Stimulated activated naive B cell treated with anti-CD40 and anti-IgM and Interleukin-4, amounts not matched to agents 10 μg/mL and 1 μg/mL and 100 μg/mL, for 72 hours (primary cell): ENCODE data around the gene CCDC127.
A peak's percentile ranks its signal among the peaks of the same experiment; 100 is the strongest.
"Not testable (repeated sequence)": the region's sequence is repeated elsewhere in the genome, so short reads cannot be mapped to it uniquely, and the experiment has no call there.

Experiments
- ATAC-seq, 2 donors: fragments of 150-1000 bp; cut with Tn5 transposase; replicated peaks; 2 replicates each; pipeline ENCODE4 v1.10.0; 2021; ENCODE audit warnings: moderate library complexity in 1 of 2
- DNase-seq: peaks from one replicate; pipeline ENCODE4 v3.0.0; 2021
- H3K27ac Mint-ChIP-seq: one replicate; pipeline ENCODE4 v1.8.0; 2022; ENCODE audit warnings: mild to moderate bottlenecking, mixed read lengths
- H3K27me3 Mint-ChIP-seq, 2 donors: one replicate each; pipeline ENCODE4 v1.8.0; 2022; ENCODE audit warnings: mixed read lengths in 2 of 2
- H3K36me3 Mint-ChIP-seq, 2 donors: one replicate each; pipeline ENCODE4 v1.8.0; 2022; ENCODE audit warnings: mixed read lengths in 2 of 2, mild to moderate bottlenecking in 1 of 2
- H3K4me1 Mint-ChIP-seq, 2 donors: one replicate each; pipeline ENCODE4 v1.8.0; 2022; ENCODE audit warnings: mixed read lengths in 2 of 2, mild to moderate bottlenecking in 1 of 2
- H3K4me3 Mint-ChIP-seq, 2 donors: one replicate each; pipeline ENCODE4 v1.8.0; 2022; ENCODE audit warnings: mild to moderate bottlenecking in 2 of 2, mixed read lengths in 2 of 2, moderate library complexity in 1 of 2
- H3K9me3 Mint-ChIP-seq, 2 donors: one replicate each; pipeline ENCODE4 v1.8.0; 2022; ENCODE audit warnings: mixed read lengths in 2 of 2, mild to moderate bottlenecking in 1 of 2

CCDC127 gene

DNA sequence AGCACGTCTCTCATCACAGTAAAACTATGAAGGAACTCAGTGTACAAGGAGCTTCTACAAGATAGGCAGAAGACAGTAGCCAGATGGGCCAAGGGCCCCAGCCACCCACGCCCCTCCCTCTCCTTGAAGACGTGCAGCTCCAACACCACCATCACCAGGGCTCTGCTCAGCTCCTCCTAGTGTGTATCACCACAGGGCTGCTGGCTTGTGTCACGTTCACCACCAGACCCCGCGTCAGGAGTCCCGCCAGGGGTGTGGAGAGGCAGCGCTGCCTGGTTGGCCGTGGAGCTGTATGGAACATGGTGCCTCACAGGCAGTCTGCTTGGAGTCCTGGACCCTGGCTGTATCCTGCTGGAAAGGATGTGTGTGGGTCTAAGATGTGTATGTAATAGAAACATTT, 32.4 kb upstream of the CCDC127 start:
- not testable (repeated sequence) for H3K4me1 Mint-ChIP-seq, DNase-seq, H3K4me3 Mint-ChIP-seq, ATAC-seq, H3K27ac Mint-ChIP-seq, H3K27me3 Mint-ChIP-seq, H3K9me3 Mint-ChIP-seq
- H3K36me3 Mint-ChIP-seq = peaks cover 45 to 49% of the 10 kb centered on the region in 2 donors

DNA sequence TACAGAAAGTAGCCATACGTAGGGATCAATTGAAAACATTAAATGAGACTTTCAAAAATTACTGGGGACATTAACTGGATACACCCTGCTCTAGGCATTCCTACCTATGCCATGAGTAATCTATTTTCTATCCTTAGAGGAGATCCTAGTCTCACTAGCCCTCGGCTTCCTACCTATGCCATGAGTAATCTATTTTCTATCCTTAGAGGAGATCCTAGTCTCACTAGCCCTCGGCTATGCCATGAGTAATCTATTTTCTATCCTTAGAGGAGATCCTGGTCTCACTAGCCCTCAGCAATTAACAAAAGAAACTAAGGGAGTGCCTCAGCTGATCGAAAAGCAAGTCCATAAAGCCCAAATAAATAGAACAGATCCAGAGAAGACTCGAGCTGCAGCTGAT, 27.8 kb upstream of the CCDC127 start:
- peaks cover 54 to 67% of the 10 kb centered on the region in 2 donors for H3K36me3 Mint-ChIP-seq
- H3K27ac Mint-ChIP-seq = not testable (repeated sequence)

GRCh38 chr5:243683-244367, 25.9 kb upstream of the CCDC127 start:
- Mint-ChIP-seq H3K36me3 (peaks cover 45 to 66% of the 10 kb centered on the region in 2 donors), H3K4me1 (peaks cover 2 to 18% of the 10 kb centered on the region in 2 donors), H3K4me3 (peak overlapping the region in 1 of 2 donors; percentile 30), H3K27ac (peak overlapping the region; percentile 27)
- H3K9me3 Mint-ChIP-seq, ATAC-seq, DNase-seq, H3K27me3 Mint-ChIP-seq: not testable (repeated sequence)

More for the DNA sequence above, 27.8 kb upstream of the CCDC127 start:
- H3K4me3 Mint-ChIP-seq, H3K9me3 Mint-ChIP-seq, H3K27me3 Mint-ChIP-seq, ATAC-seq, DNase-seq: not testable (repeated sequence)
- H3K4me1 Mint-ChIP-seq = peaks cover 2 to 18% of the 10 kb centered on the region in 2 donors

DNA sequence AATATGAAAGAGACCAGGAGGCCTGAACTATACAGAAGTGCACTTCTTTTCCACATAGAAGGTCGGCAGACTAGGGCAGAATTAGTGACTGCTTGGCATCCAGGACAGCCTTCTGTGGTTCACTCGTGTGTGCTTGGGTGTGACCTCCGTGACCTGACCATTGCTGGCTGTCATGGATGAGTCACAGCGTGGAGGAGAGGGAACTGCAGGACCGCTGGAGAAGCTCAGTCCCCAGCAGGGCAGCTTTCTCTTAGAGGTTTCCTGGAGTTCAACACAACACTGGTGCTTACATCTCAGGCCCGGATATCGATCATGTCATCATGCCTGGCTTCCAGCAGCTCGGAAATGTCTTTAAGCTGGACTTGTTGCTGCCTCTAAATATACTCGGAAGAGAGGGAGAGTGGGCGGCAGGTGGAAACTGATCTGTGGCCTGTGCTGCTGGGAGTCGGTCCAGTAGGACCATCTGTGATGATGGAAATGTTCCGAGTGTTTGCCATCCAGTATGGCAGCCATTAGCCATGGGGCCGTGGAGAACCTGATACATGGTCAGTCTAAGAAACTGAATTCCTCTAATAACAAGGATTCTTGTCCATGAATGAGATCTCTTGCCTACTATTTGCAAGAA, 23.2 kb upstream of the CCDC127 start:
- not testable (repeated sequence) for H3K4me3 Mint-ChIP-seq, DNase-seq, H3K9me3 Mint-ChIP-seq, H3K27ac Mint-ChIP-seq, H3K27me3 Mint-ChIP-seq, ATAC-seq
- H3K4me1 Mint-ChIP-seq = peaks cover 2 to 18% of the 10 kb centered on the region in 2 donors
- H3K36me3 Mint-ChIP-seq = peaks cover 38 to 62% of the 10 kb centered on the region in 2 donors

- H3K36me3 Mint-ChIP-seq = peaks cover 38 to 60% of the 10 kb centered on the region in 2 donors
Observed at GRCh38 chr5:240550-240949, 22.6 kb upstream of the CCDC127 start.

GRCh38 chr5:237931-238330, 20.0 kb upstream of the CCDC127 start:
- not testable (repeated sequence) for H3K27me3 Mint-ChIP-seq, DNase-seq, H3K4me3 Mint-ChIP-seq, H3K27ac Mint-ChIP-seq, ATAC-seq, H3K4me1 Mint-ChIP-seq, H3K9me3 Mint-ChIP-seq
- peaks cover 52 to 65% of the 10 kb centered on the region in 2 donors for H3K36me3 Mint-ChIP-seq

More at GRCh38 chr5:240550-240949, 22.6 kb upstream of the CCDC127 start:
- DNase-seq, H3K4me3 Mint-ChIP-seq, H3K27ac Mint-ChIP-seq, H3K27me3 Mint-ChIP-seq, ATAC-seq, H3K9me3 Mint-ChIP-seq: not testable (repeated sequence)
- H3K4me1 Mint-ChIP-seq = peaks cover 2 to 18% of the 10 kb centered on the region in 2 donors

DNA sequence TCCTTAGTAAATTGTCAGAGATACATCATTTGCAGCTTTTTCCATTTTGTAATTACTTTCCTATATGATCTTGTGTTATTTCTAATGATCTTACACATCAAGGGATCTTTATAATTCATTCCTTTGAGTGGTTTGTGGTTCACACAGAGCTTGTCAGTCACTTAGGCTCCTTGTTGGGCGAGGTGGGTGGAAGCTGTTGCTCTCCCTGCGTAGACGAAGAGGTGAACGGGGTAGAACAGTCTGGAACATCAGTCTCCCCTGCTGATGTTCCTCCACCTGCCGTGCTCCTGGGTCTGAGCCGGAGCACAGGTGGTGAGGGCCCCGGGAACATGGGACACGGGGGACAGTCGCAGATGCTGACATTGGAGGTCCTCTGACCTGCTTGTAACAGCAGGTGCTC, 17.6 kb upstream of the CCDC127 start:
- H3K4me1 Mint-ChIP-seq, ATAC-seq, H3K27me3 Mint-ChIP-seq, H3K4me3 Mint-ChIP-seq, DNase-seq, H3K9me3 Mint-ChIP-seq, H3K27ac Mint-ChIP-seq: not testable (repeated sequence)
- peaks cover 38 to 54% of the 10 kb centered on the region in 2 donors for H3K36me3 Mint-ChIP-seq

DNA sequence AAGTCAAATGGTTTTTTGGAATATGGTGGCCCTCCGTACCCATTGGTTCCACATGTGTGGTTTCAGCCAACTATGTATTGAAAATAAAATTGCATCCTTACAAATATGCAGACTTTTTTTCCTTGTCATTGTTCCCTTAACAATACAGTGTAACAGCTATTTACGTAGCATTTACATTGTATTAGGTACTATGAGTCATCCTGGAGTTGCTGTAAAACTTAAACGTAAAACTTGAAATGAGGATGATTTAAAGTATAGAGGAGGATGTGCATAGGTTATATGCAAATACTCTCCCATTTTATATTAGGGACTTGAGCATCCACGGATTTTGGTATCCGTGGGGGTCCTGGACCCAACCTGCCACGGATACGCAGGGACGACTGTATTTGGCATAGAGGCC, 16.5 kb upstream of the CCDC127 start:
- no peak for DNase-seq
- Mint-ChIP-seq H3K4me3 (no peak overlapping the region), H3K36me3 (peaks cover 36 to 49% of the 10 kb centered on the region in 2 donors), H3K27ac (no peak overlapping the region), H3K4me1 (no peaks in the 10 kb centered on the region), H3K27me3 (no peaks in the 10 kb centered on the region), H3K9me3 (no peaks in the 10 kb centered on the region)
- no peak for ATAC-seq

DNA sequence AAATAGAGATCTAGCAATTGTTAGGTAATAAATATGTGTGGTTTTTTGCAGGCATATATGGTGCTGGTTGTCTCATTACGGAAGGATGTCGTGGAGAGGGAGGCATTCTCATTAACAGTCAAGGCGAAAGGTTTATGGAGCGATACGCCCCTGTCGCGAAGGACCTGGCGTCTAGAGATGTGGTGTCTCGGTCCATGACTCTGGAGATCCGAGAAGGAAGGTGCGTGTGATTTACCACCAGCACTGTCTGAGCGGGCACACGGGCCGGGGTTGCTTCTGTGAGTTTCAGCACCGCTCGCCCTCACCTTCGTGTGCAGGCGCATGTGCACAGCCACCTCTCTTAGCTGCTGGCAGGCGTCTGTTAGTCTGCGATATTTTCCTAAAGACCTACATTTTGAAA, 15.5 kb upstream of the CCDC127 start:
- not testable (repeated sequence) for DNase-seq, H3K27me3 Mint-ChIP-seq, H3K4me1 Mint-ChIP-seq, ATAC-seq, H3K9me3 Mint-ChIP-seq, H3K27ac Mint-ChIP-seq, H3K4me3 Mint-ChIP-seq
- peaks cover 43 to 51% of the 10 kb centered on the region in 2 donors for H3K36me3 Mint-ChIP-seq

GRCh38 chr5:231661-232060, 13.7 kb upstream of the CCDC127 start:
- peaks cover 45 to 59% of the 10 kb centered on the region in 2 donors for H3K36me3 Mint-ChIP-seq
- no peaks in the 10 kb centered on the region for H3K4me1 Mint-ChIP-seq
- H3K27me3 Mint-ChIP-seq = no peaks in the 10 kb centered on the region
- no peak overlapping the region for H3K4me3 Mint-ChIP-seq
- ATAC-seq (no peak), DNase-seq (no peak)
- H3K27ac Mint-ChIP-seq = no peak overlapping the region
- H3K9me3 Mint-ChIP-seq = no peaks in the 10 kb centered on the region

- Mint-ChIP-seq H3K9me3 (no peaks in the 10 kb centered on the region), H3K27ac (no peak overlapping the region), H3K4me3 (no peak overlapping the region), H3K4me1 (no peaks in the 10 kb centered on the region), H3K27me3 (no peaks in the 10 kb centered on the region), H3K36me3 (peaks cover 42 to 59% of the 10 kb centered on the region in 2 donors)
- ATAC-seq (no peak), DNase-seq (no peak)
Observed at GRCh38 chr5:230711-231110, 12.8 kb upstream of the CCDC127 start.

- Mint-ChIP-seq H3K36me3 (peaks cover 46 to 64% of the 10 kb centered on the region in 2 donors), H3K27me3 (no peaks in the 10 kb centered on the region), H3K4me1 (no peaks in the 10 kb centered on the region), H3K9me3 (no peaks in the 10 kb centered on the region), H3K4me3 (no peak overlapping the region), H3K27ac (no peak overlapping the region)
- ATAC-seq (no peak), DNase-seq (no peak)
Observed at GRCh38 chr5:228886-229285, 10.9 kb upstream of the CCDC127 start.

DNA sequence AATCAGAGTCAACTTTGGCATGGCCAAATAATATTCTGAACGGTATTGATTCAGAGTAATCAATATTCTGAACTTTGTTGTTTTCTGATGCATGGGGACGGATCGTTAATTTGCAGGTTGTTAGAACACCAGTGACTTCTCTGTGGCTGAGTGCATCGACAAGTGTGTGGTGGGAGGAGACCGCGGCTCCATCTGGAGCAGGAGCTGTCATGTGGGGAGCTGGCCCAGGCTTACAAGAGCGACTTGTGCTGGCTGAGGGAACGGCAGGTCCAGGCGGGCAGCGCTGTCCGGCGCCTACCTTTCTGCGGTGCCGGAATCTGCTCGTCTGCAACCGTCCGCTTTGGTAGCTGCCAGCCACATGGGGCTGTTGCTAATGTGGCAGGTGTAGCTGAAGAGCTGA, 9.4 kb upstream of the CCDC127 start:
- not testable (repeated sequence) for H3K4me3 Mint-ChIP-seq

DNA sequence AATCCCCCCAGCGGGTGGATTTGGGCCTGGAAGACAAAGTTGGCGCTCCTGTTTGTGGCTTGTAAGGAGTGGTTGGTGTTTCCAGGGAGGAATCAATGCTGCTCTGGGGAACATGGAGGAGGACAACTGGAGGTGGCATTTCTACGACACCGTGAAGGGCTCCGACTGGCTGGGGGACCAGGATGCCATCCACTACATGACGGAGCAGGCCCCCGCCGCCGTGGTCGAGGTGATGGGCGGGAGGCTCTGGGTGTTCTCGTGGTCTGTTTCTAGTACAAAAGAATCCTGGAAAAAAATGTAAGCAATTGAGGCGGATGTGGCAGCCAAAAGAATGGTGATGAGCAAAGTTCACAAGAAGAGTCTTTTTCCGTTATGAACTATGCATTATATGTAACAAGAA, 7.4 kb upstream of the CCDC127 start:
- no peak overlapping the region for H3K27ac Mint-ChIP-seq
- H3K36me3 Mint-ChIP-seq = peaks cover 34 to 51% of the 10 kb centered on the region in 2 donors
- peaks cover 14 to 27% of the 10 kb centered on the region in 2 donors for H3K4me1 Mint-ChIP-seq
- ATAC-seq = no peak
- no peaks in the 10 kb centered on the region for H3K9me3 Mint-ChIP-seq
- H3K4me3 Mint-ChIP-seq = no peak overlapping the region
- no peak for DNase-seq
- H3K27me3 Mint-ChIP-seq = no peaks in the 10 kb centered on the region

More for the DNA sequence above, 9.4 kb upstream of the CCDC127 start:
- not testable (repeated sequence) for H3K27me3 Mint-ChIP-seq, H3K27ac Mint-ChIP-seq, ATAC-seq, H3K9me3 Mint-ChIP-seq, DNase-seq
- Mint-ChIP-seq H3K36me3 (peaks cover 41 to 59% of the 10 kb centered on the region in 2 donors), H3K4me1 (peaks cover 7 to 11% of the 10 kb centered on the region in 2 donors)

- peaks cover 28 to 43% of the 10 kb centered on the region in 2 donors for H3K36me3 Mint-ChIP-seq
- H3K4me3 Mint-ChIP-seq = no peak overlapping the region
Observed at GRCh38 chr5:223791-224190, 5.8 kb upstream of the CCDC127 start.

More at GRCh38 chr5:223791-224190, 5.8 kb upstream of the CCDC127 start:
- DNase-seq (no peak), ATAC-seq (no peak)
- Mint-ChIP-seq H3K4me1 (peaks cover 16 to 41% of the 10 kb centered on the region in 2 donors), H3K27ac (no peak overlapping the region), H3K27me3 (no peaks in the 10 kb centered on the region), H3K9me3 (no peaks in the 10 kb centered on the region)
